Measurements from ENCODE around the gene CDKAL1.
"Not testable (repeated sequence)": the region's sequence is repeated elsewhere in the genome, so short reads cannot be mapped to it uniquely, and the experiment has no call there.

DNA sequence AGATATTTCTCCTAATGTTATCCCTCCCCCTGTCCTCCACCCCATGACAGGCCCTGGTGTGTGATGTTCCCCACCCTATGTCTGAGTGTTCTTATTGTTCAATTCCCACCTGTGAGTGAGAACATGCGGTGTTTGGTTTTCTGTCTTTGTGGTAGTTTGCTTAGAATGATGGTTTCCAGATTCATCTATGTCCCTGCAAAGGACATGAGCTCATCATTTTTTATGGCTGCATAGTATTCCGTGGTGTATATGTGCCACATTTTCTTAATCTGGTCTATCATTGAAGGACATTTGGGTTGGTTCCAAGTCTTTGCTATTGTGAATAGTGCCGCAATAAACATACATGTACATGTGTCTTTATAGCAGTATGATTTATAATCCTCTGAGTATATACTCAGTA is 83.3 kb downstream of the CDKAL1 start:
- TF ChIP-seq, protein P1, sequence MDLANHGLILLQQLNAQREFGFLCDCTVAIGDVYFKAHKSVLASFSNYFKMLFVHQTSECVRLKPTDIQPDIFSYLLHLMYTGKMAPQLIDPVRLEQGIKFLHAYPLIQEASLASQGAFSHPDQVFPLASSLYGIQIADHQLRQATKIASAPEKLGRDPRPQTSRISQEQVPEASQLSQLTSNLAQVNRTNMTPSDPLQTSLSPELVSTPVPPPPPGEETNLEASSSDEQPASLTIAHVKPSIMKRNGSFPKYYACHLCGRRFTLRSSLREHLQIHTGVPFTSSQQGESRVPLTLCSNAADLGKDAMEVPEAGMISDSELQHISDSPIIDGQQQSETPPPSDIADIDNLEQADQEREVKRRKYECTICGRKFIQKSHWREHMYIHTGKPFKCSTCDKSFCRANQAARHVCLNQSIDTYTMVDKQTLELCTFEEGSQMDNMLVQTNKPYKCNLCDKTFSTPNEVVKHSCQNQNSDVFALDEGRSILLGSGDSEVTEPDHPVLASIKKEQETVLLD (IDR thresholded peaks at IDR 0.05) = not testable (repeated sequence)
- not testable (repeated sequence) for TF ChIP-seq RBBP5 (IDR thresholded peaks at IDR 0.05; ENCODE audit: borderline replicate concordance, insufficient read depth, low read length, poor library complexity, severe bottlenecking); SMARCA4 (IDR thresholded peaks at IDR 0.05); JUN (IDR thresholded peaks at IDR 0.05; ENCODE audit: borderline replicate concordance, low read depth, low read length); JUN (CRISPR knock-in tag; IDR thresholded peaks at IDR 0.05; ENCODE audit: borderline replicate concordance); POLR2A (conservative IDR thresholded peaks at IDR 0.05); ZNF274 (IDR thresholded peaks at IDR 0.05; ENCODE audit: borderline replicate concordance, low read depth, low read length); ZNF717 (CRISPR knock-in tag; IDR thresholded peaks at IDR 0.05)

All from K562 (cell line).